Measurements from ENCODE around the gene MAML1. TPM values are rescaled to one million over a fixed set of nuclear protein-coding genes. Genes with fewer than 3 reads are reported as not detected.

Gene MAML1
- total and polyA plus RNA-seq, 2 experiments from 2014 or later: 9.6 to 43.9 TPM

DNA sequence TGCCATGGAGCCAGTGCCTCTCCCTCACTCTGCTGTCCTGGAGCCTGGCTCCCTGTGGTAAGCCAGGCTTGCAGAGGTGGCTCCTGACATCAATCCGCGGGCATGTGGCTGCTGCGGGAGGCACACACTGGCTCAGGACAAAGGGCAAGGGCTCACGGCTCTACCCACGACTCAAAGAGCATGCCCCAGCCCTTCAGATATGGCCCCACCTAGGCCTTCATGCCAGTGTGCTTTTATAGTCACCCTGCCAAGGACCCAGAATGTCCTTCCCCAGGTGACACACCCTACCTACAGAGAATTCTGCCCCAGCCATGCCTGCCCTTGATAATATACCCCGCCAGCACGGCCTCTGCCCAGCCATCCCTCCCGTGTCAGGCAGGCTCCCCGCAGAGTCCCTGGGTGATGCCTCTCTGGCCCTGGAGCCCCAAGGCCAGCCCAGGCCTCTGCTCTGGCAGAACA, 72.5 kb downstream of the MAML1 start (continued):
- TF ChIP-seq, protein P1, sequence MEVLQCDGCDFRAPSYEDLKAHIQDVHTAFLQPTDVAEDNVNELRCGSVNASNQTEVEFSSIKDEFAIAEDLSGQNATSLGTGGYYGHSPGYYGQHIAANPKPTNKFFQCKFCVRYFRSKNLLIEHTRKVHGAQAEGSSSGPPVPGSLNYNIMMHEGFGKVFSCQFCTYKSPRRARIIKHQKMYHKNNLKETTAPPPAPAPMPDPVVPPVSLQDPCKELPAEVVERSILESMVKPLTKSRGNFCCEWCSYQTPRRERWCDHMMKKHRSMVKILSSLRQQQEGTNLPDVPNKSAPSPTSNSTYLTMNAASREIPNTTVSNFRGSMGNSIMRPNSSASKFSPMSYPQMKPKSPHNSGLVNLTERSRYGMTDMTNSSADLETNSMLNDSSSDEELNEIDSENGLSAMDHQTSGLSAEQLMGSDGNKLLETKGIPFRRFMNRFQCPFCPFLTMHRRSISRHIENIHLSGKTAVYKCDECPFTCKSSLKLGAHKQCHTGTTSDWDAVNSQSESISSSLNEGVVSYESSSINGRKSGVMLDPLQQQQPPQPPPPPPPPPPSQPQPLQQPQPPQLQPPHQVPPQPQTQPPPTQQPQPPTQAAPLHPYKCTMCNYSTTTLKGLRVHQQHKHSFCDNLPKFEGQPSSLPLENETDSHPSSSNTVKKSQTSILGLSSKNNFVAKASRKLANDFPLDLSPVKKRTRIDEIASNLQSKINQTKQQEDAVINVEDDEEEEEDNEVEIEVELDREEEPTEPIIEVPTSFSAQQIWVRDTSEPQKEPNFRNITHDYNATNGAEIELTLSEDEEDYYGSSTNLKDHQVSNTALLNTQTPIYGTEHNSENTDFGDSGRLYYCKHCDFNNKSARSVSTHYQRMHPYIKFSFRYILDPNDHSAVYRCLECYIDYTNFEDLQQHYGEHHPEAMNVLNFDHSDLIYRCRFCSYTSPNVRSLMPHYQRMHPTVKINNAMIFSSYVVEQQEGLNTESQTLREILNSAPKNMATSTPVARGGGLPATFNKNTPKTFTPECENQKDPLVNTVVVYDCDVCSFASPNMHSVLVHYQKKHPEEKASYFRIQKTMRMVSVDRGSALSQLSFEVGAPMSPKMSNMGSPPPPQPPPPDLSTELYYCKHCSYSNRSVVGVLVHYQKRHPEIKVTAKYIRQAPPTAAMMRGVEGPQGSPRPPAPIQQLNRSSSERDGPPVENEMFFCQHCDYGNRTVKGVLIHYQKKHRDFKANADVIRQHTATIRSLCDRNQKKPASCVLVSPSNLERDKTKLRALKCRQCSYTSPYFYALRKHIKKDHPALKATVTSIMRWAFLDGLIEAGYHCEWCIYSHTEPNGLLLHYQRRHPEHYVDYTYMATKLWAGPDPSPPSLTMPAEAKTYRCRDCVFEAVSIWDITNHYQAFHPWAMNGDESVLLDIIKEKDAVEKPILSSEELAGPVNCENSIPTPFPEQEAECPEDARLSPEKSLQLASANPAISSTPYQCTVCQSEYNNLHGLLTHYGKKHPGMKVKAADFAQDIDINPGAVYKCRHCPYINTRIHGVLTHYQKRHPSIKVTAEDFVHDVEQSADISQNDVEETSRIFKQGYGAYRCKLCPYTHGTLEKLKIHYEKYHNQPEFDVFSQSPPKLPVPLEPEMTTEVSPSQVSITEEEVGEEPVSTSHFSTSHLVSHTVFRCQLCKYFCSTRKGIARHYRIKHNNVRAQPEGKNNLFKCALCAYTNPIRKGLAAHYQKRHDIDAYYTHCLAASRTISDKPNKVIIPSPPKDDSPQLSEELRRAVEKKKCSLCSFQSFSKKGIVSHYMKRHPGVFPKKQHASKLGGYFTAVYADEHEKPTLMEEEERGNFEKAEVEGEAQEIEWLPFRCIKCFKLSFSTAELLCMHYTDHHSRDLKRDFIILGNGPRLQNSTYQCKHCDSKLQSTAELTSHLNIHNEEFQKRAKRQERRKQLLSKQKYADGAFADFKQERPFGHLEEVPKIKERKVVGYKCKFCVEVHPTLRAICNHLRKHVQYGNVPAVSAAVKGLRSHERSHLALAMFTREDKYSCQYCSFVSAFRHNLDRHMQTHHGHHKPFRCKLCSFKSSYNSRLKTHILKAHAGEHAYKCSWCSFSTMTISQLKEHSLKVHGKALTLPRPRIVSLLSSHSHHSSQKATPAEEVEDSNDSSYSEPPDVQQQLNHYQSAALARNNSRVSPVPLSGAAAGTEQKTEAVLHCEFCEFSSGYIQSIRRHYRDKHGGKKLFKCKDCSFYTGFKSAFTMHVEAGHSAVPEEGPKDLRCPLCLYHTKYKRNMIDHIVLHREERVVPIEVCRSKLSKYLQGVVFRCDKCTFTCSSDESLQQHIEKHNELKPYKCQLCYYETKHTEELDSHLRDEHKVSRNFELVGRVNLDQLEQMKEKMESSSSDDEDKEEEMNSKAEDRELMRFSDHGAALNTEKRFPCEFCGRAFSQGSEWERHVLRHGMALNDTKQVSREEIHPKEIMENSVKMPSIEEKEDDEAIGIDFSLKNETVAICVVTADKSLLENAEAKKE (CRISPR knock-in tag; IDR thresholded peaks at IDR 0.05): no peak

GRCh38 chr5:179805529-179806249, 73.1 kb downstream of the MAML1 start:
- no peak overlapping the region for H3K27ac ChIP-seq (ENCODE audit: low read depth)
- peaks cover 30% of the 10 kb centered on the region for H3K4me1 Mint-ChIP-seq

More at GRCh38 chr5:179805529-179806249, 73.1 kb downstream of the MAML1 start:
- Histone ChIP-seq H3K4me1 (ENCODE audit: insufficient read depth) (peaks cover 8% of the 10 kb centered on the region), H3K4me2 (peak overlapping the region; percentile 92), H2AFZ (no peak overlapping the region), H3K27me3 (ENCODE audit: insufficient read depth) (no peaks in the 10 kb centered on the region), H4K20me1 (replicated peaks; ENCODE audit: insufficient read depth) (peaks cover 17% of the 10 kb centered on the region), H3K36me3 (ENCODE audit: insufficient read depth) (no peaks in the 10 kb centered on the region), H3K79me2 (replicated peaks; ENCODE audit: insufficient read depth) (peaks cover 22% of the 10 kb centered on the region), H3K4me3 (peak overlapping the region; percentile 77), H3K9me2 (ENCODE audit: insufficient read depth) (no peaks in the 10 kb centered on the region), H3F3A (replicated peaks; ENCODE audit: low read depth) (peaks cover 7% of the 10 kb centered on the region)
- H3K27ac Mint-ChIP-seq: no peak overlapping the region
- TF ChIP-seq ZNF331 (CRISPR knock-in tag; IDR thresholded peaks at IDR 0.05; ENCODE audit: low read depth) (no peak), POLR2AphosphoS5 (IDR thresholded peaks at IDR 0.05; ENCODE audit: low read depth) (peak; percentile 17; the same call in 1 of the 2 replicates)
- H3K36me3 Mint-ChIP-seq (ENCODE audit: low read depth): peaks cover 9% of the 10 kb centered on the region; the same call in 1 of the 3 replicates
- H3K4me3 Mint-ChIP-seq: peak overlapping the region; percentile 80
- peak; percentile 6 for ATAC-seq
- H3K9me3 Mint-ChIP-seq: no peaks in the 10 kb centered on the region
- H3K27me3 Mint-ChIP-seq (ENCODE audit: insufficient read depth, low read depth, poor library complexity): peaks cover 27% of the 10 kb centered on the region
- DNase-seq (ENCODE audit: low spot score): peak; percentile 65

Measured in GM23338 (cell line).